Measurements from ENCODE around the gene TIAM2.

The TIAM2 gene

GRCh38 chr6:155055729-155056128, 60.6 kb downstream of the TIAM2 start:
- H3K27ac ChIP-seq, result no peak overlapping the region
- no peak for DNase-seq
- no peak overlapping the region for H3K4me3 ChIP-seq (ENCODE audit: low read depth, low read length)
- no peaks in the 10 kb centered on the region for H3K27me3 ChIP-seq (ENCODE audit: insufficient read depth, low read depth, severe bottlenecking)
- TF ChIP-seq CTCF (IDR thresholded peaks at IDR 0.05; ENCODE audit: low read depth, low read length), result no peak
- H3K9me3 ChIP-seq (ENCODE audit: severe bottlenecking), result no peaks in the 10 kb centered on the region
- no peaks in the 10 kb centered on the region; the same call in 1 of the 2 replicates for H3K36me3 ChIP-seq

GRCh38 chr6:155056756-155057155, 61.6 kb downstream of the TIAM2 start:
- Histone ChIP-seq H3K27me3 (ENCODE audit: insufficient read depth, low read depth, severe bottlenecking) (no peaks in the 10 kb centered on the region), H3K4me3 (ENCODE audit: low read depth, low read length) (no peak overlapping the region)
- no peak for TF ChIP-seq CTCF (IDR thresholded peaks at IDR 0.05; ENCODE audit: low read depth, low read length)

GRCh38 chr6:155061381-155061780, 66.3 kb downstream of the TIAM2 start:
- H3K4me3 ChIP-seq (ENCODE audit: low read depth, low read length), result no peak overlapping the region
- no peaks in the 10 kb centered on the region; the same call in 1 of the 2 replicates for H3K36me3 ChIP-seq
- no peak for DNase-seq
- no peaks in the 10 kb centered on the region for H3K9me3 ChIP-seq (ENCODE audit: severe bottlenecking)
- TF ChIP-seq CTCF (IDR thresholded peaks at IDR 0.05; ENCODE audit: low read depth, low read length), result no peak
- H3K27ac ChIP-seq, result no peak overlapping the region
- H3K27me3 ChIP-seq (ENCODE audit: insufficient read depth, low read depth, severe bottlenecking), result no peaks in the 10 kb centered on the region

More at GRCh38 chr6:155056756-155057155, 61.6 kb downstream of the TIAM2 start:
- no peak for DNase-seq
- Histone ChIP-seq H3K36me3 (no peaks in the 10 kb centered on the region; the same call in 1 of the 2 replicates), H3K27ac (no peak overlapping the region), H3K9me3 (ENCODE audit: severe bottlenecking) (no peaks in the 10 kb centered on the region)

- DNase-seq, result no peak
- Histone ChIP-seq H3K27me3 (ENCODE audit: insufficient read depth, low read depth, severe bottlenecking) (no peaks in the 10 kb centered on the region), H3K9me3 (ENCODE audit: severe bottlenecking) (no peaks in the 10 kb centered on the region), H3K4me3 (ENCODE audit: low read depth, low read length) (no peak overlapping the region), H3K27ac (no peak overlapping the region), H3K36me3 (no peaks in the 10 kb centered on the region; the same call in 1 of the 2 replicates)
- TF ChIP-seq CTCF (IDR thresholded peaks at IDR 0.05; ENCODE audit: low read depth, low read length), result no peak
Observed at GRCh38 chr6:155062866-155063341, 67.8 kb downstream of the TIAM2 start.

GRCh38 chr6:155064303-155064702, 69.2 kb downstream of the TIAM2 start:
- Histone ChIP-seq H3K9me3 (ENCODE audit: severe bottlenecking) (no peaks in the 10 kb centered on the region), H3K27ac (no peak overlapping the region), H3K36me3 (no peaks in the 10 kb centered on the region; the same call in 1 of the 2 replicates), H3K27me3 (ENCODE audit: insufficient read depth, low read depth, severe bottlenecking) (no peaks in the 10 kb centered on the region), H3K4me3 (ENCODE audit: low read depth, low read length) (no peak overlapping the region)
- DNase-seq, result no peak
- TF ChIP-seq CTCF (IDR thresholded peaks at IDR 0.05; ENCODE audit: low read depth, low read length), result no peak

- no peak for DNase-seq
- H3K27ac ChIP-seq, result no peak overlapping the region
- no peaks in the 10 kb centered on the region for H3K9me3 ChIP-seq (ENCODE audit: severe bottlenecking)
- no peak for TF ChIP-seq CTCF (IDR thresholded peaks at IDR 0.05; ENCODE audit: low read depth, low read length)
- no peak overlapping the region for H3K4me3 ChIP-seq (ENCODE audit: low read depth, low read length)
- no peaks in the 10 kb centered on the region for H3K27me3 ChIP-seq (ENCODE audit: insufficient read depth, low read depth, severe bottlenecking)
- no peaks in the 10 kb centered on the region for H3K36me3 ChIP-seq
Observed at GRCh38 chr6:155066361-155066760, 71.2 kb downstream of the TIAM2 start.

Data from WERI-Rb-1 (cell line).